ENCODE data around the gene ANTXR2. TPM values are rescaled to one million over a fixed set of nuclear protein-coding genes. Genes with fewer than 3 reads are reported as not detected.
A peak's percentile ranks its signal among the peaks of the same experiment; 100 is the strongest.

The ANTXR2 gene
- total RNA-seq, 1 experiment from 2014 or later, result 31.0 TPM

- intact Hi-C loops (cut with micrococcal nuclease), result loop anchor here (5.0 to 10.0 kb wide), 3 partner anchors 53 to 500 kb away; no protein-coding TSS in a partner anchor
- POLR2A ChIA-PET, result interaction anchor here (1.0 to 2.2 kb wide), 2 partner anchors 21 to 1135 kb away, joined by 3 to 12 read pairs; partner anchors contain the start of gene PAQR3
- Mint-ChIP-seq H3K9me3 (ENCODE audit: unreplicated experiment) (no peaks in the 10 kb centered on the region), H3K36me3 (ENCODE audit: insufficient read depth, unreplicated experiment) (no peaks in the 10 kb centered on the region), H3K4me3 (ENCODE audit: unreplicated experiment) (no peak overlapping the region), H3K27me3 (ENCODE audit: insufficient read depth, unreplicated experiment) (no peaks in the 10 kb centered on the region), H3K4me1 (ENCODE audit: insufficient read depth, unreplicated experiment) (peaks cover 44% of the 10 kb centered on the region), H3K27ac (ENCODE audit: low read depth, unreplicated experiment) (peak overlapping the region; percentile 75)
- TF ChIP-seq CTCF (IDR thresholded peaks at IDR 0.05; ENCODE audit: unreplicated experiment), result no peak
- CTCF ChIA-PET, result interaction anchor here (0.7 kb wide), 1 partner anchor 77 kb away, joined by 3 read pairs; no protein-coding TSS in a partner anchor
- BruUV-seq (replicated peaks), result no TSS peak
- no peak for DNase-seq (ENCODE audit: unreplicated experiment)
Measured at GRCh38 chr4:80074651-80075050, 1.6 kb upstream of the ANTXR2 start.

DNA sequence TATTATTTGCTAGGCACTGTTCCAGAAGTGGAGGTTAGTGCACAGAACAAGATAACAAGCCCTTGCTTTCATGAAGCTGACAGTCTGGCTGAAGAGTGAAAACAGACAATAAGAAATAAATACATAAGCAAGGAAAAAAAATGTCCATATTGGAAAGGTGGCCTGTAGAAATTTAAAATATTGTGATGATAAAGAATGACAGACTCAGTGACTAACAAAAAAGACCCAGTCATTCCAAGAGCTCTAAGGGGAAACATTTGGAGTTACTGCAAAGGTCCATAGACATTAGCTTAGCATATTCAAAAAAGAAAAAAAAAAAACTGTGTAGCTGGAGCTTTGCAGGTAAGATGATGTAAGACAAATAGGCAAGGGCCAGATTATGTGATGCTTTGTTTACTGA is 1.0 kb upstream of the ANTXR2 start:
- no TSS peak for BruUV-seq (replicated peaks)

DNA sequence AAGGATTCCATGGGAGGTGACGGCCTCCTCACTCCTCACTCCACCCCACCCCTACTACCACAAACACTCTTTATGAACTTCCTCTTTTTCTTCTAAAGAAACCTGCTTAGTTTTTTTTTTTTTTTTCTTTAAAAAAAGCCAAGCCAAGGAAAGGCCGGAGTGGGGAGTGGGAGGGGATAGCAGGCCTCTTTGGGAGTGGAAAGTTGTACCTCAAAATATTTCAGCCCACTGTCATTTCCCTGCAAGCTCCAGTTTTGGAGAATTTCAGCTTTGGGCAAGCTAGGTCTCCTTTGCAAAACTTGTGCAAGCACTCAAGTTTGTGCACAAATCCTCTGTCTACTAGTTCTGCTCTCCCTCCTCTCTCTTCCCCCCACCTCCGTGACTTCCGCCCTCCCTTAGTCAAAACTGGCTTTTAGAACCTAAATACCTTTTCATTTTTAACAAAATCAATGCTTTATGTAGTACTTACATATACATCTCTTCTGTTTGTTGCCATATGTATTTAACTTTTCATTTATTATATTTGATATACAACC is 512 bp upstream of the ANTXR2 start:
- TF ChIP-seq CTCF (IDR thresholded peaks at IDR 0.05; ENCODE audit: unreplicated experiment), result no peak
- intact Hi-C loops (cut with micrococcal nuclease), result loop anchor here (1.0 to 10.0 kb wide), 5 partner anchors 54 to 499 kb away; no protein-coding TSS in a partner anchor
- ChIA-PET POLR2A (interaction anchor here (0.6 to 3.5 kb wide), 18 partner anchors 13 to 1289 kb away, joined by 3 to 31 read pairs (median 4); partner anchors contain the start of genes CFAP299 and PAQR3), CTCF (interaction anchor here (0.7 to 2.3 kb wide), 11 partner anchors 10 to 1121 kb away, joined by 3 to 10 read pairs (median 4); no protein-coding TSS in a partner anchor)
- H3K4me1 Mint-ChIP-seq (ENCODE audit: insufficient read depth, unreplicated experiment), result peaks cover 40% of the 10 kb centered on the region
- BruUV-seq (replicated peaks), result no TSS peak
- peak overlapping the region; percentile 98 for H3K4me3 Mint-ChIP-seq (ENCODE audit: unreplicated experiment)
- no peak for DNase-seq (ENCODE audit: unreplicated experiment)
- no peaks in the 10 kb centered on the region for H3K27me3 Mint-ChIP-seq (ENCODE audit: insufficient read depth, unreplicated experiment)
- peak overlapping the region; percentile 92 for H3K27ac Mint-ChIP-seq (ENCODE audit: low read depth, unreplicated experiment)
- no peaks in the 10 kb centered on the region for H3K36me3 Mint-ChIP-seq (ENCODE audit: insufficient read depth, unreplicated experiment)
- H3K9me3 Mint-ChIP-seq (ENCODE audit: unreplicated experiment), result no peaks in the 10 kb centered on the region

More for the DNA sequence above, 1.0 kb upstream of the ANTXR2 start:
- Mint-ChIP-seq H3K36me3 (ENCODE audit: insufficient read depth, unreplicated experiment) (no peaks in the 10 kb centered on the region), H3K4me1 (ENCODE audit: insufficient read depth, unreplicated experiment) (peaks cover 44% of the 10 kb centered on the region), H3K4me3 (ENCODE audit: unreplicated experiment) (peak overlapping the region; percentile 98), H3K27ac (ENCODE audit: low read depth, unreplicated experiment) (peak overlapping the region; percentile 92), H3K9me3 (ENCODE audit: unreplicated experiment) (no peaks in the 10 kb centered on the region), H3K27me3 (ENCODE audit: insufficient read depth, unreplicated experiment) (no peaks in the 10 kb centered on the region)
- ChIA-PET POLR2A (interaction anchor here (0.7 to 3.5 kb wide), 6 partner anchors 12 to 1289 kb away, joined by 3 to 31 read pairs (median 10); partner anchors contain the start of gene PAQR3), CTCF (interaction anchor here (0.7 to 2.3 kb wide), 9 partner anchors 10 to 1122 kb away, joined by 3 to 10 read pairs (median 4); no protein-coding TSS in a partner anchor)
- intact Hi-C loops (cut with micrococcal nuclease), result loop anchor here (5.0 to 10.0 kb wide), 3 partner anchors 53 to 499 kb away; no protein-coding TSS in a partner anchor
- no peak for TF ChIP-seq CTCF (IDR thresholded peaks at IDR 0.05; ENCODE audit: unreplicated experiment)
- DNase-seq (ENCODE audit: unreplicated experiment), result no peak

DNA sequence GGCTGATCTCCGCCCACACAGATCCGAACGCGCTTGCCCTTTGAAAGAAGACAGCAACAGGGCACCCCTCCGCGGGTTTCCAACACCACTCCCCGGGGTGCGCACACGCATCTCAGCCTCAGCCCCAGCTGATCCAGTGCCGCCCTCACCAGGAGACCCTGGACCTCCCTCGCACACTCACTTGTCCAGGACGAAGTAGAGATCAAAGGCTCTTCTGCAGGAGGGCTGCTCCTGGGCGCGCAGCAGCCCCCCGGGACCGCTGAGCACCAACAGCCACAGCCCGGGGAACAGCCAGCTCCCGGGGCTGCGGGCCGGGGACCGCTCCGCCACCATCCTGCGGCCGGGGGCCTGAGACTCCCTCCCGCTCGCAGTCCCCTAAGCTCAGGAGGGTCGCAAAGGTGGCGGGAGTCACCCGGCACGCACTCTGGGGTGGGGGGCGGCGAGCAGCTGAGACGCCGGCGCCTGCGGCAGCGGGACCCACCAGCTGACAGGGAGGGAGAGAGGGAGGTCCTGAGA is 743 bp downstream of the ANTXR2 start:
- Mint-ChIP-seq H3K4me3 (ENCODE audit: unreplicated experiment) (peak overlapping the region; percentile 98), H3K9me3 (ENCODE audit: unreplicated experiment) (no peaks in the 10 kb centered on the region), H3K27me3 (ENCODE audit: insufficient read depth, unreplicated experiment) (no peaks in the 10 kb centered on the region), H3K4me1 (ENCODE audit: insufficient read depth, unreplicated experiment) (peaks cover 29% of the 10 kb centered on the region), H3K27ac (ENCODE audit: low read depth, unreplicated experiment) (peak overlapping the region; percentile 92), H3K36me3 (ENCODE audit: insufficient read depth, unreplicated experiment) (no peaks in the 10 kb centered on the region)
- ChIA-PET CTCF (interaction anchor here (0.6 to 2.3 kb wide), 16 partner anchors 9 to 1030 kb away, joined by 3 to 10 read pairs (median 4); no protein-coding TSS in a partner anchor), POLR2A (interaction anchor here (0.5 to 3.5 kb wide), 23 partner anchors 8 to 1384 kb away, joined by 3 to 31 read pairs (median 4); partner anchors contain the start of genes CFAP299 and PAQR3)
- BruUV-seq (replicated peaks), result no TSS peak
- no peak for TF ChIP-seq CTCF (IDR thresholded peaks at IDR 0.05; ENCODE audit: unreplicated experiment)
- intact Hi-C loops (cut with micrococcal nuclease), result loop anchor here (2.0 to 10.0 kb wide), 4 partner anchors 55 to 497 kb away; no protein-coding TSS in a partner anchor
- no peak for DNase-seq (ENCODE audit: unreplicated experiment)
